SU-DHL-6 (cell line): Measurements from ENCODE around the gene TEX19.

Experiments
- H2AFZ ChIP-seq: fragments of 200-600 bp; sonication (generic); 2 replicates; pipeline ENCODE4 v1.6.1; 2014; ENCODE audit warnings: low read depth, mild to moderate bottlenecking, moderate library complexity, mixed read lengths, antibody characterized with exemption, low read length; ENCODE audit not compliant: severe bottlenecking
- H3F3A ChIP-seq: fragments of 200-600 bp; shearing (Covaris generic); 2 replicates; pipeline ENCODE4 v1.6.0; 2016; ENCODE audit warnings: antibody characterized with exemption, mild to moderate bottlenecking; ENCODE audit not compliant: insufficient read depth
- H3K27ac ChIP-seq: fragments of 200-600 bp; sonication (generic); 2 replicates; pipeline ENCODE4 v1.5.1; 2016; ENCODE audit warnings: low read depth, mild to moderate bottlenecking, low read length, moderate library complexity, mixed read lengths
- H3K27me3 ChIP-seq: fragments of 200-600 bp; sonication (generic), shearing (Covaris generic); 2 replicates; pipeline ENCODE4 v1.6.0; 2014; ENCODE audit warnings: mild to moderate bottlenecking, low read length
- H3K36me3 ChIP-seq: fragments of 200-600 bp; sonication (generic); 2 replicates; pipeline ENCODE4 v1.6.1; 2014; ENCODE audit warnings: mild to moderate bottlenecking, low read length, mixed read lengths
- H3K4me2 ChIP-seq: fragments of 300-600, 200-600 bp; shearing (Covaris generic), sonication (generic); 2 replicates; pipeline ENCODE4 v1.6.0; 2014; ENCODE audit warnings: low read length, low read depth, mild to moderate bottlenecking; ENCODE audit not compliant: poor library complexity, severe bottlenecking
- H3K4me3 ChIP-seq: fragments of 200-600 bp; sonication (generic); 2 replicates; pipeline ENCODE4 v1.5.1; 2014; ENCODE audit warnings: antibody characterized with exemption, low read length, mild to moderate bottlenecking, mixed read lengths; ENCODE audit not compliant: insufficient read depth, poor library complexity, severe bottlenecking
- H3K79me2 ChIP-seq: fragments of 200-600 bp; sonication (generic); 2 replicates; pipeline ENCODE4 v1.6.1; 2014; ENCODE audit warnings: mild to moderate bottlenecking, low read length, moderate library complexity; ENCODE audit not compliant: insufficient read depth
- H3K9ac ChIP-seq: fragments of 200-600 bp; sonication (generic); 2 replicates; pipeline ENCODE4 v1.7.0; 2014; ENCODE audit warnings: mild to moderate bottlenecking, low read length
- H3K9me2 ChIP-seq: fragments of 200-600 bp; sonication (generic); replicated peaks from 2 replicates; pipeline ENCODE4 v1.6.1; 2014; ENCODE audit warnings: low read length; ENCODE audit not compliant: insufficient read depth
- H3K9me3 ChIP-seq: fragments of 200-600 bp; sonication (generic); 2 replicates; pipeline ENCODE4 v1.6.1; 2014; ENCODE audit warnings: low read length, mixed read lengths; ENCODE audit not compliant: insufficient read depth
- H4K20me1 ChIP-seq: fragments of 200-600 bp; sonication (generic); 2 replicates; pipeline ENCODE4 v1.6.1; 2014; ENCODE audit warnings: low read depth, mild to moderate bottlenecking, antibody characterized with exemption, low read length, moderate library complexity, mixed read lengths
- EZH2phosphoT487 ChIP-seq: fragments of 200-600 bp; sonication (generic), shearing (Covaris generic); conservative IDR thresholded peaks from 2 replicates; pipeline ENCODE4 v1.6.1; 2018; ENCODE audit warnings: mild to moderate bottlenecking, antibody characterized with exemption, low read length, moderate library complexity, mixed read lengths
- TF ChIP-seq, protein P1 (sequence below): fragments of 200-600 bp; sonication (generic); IDR thresholded peaks from one replicate; pipeline ENCODE4 v1.5.1; 2017; ENCODE audit warnings: antibody characterized with exemption, mild to moderate bottlenecking, low read length, moderate library complexity; ENCODE audit not compliant: insufficient read depth, poor library complexity, severe bottlenecking

TEX19 gene

DNA sequence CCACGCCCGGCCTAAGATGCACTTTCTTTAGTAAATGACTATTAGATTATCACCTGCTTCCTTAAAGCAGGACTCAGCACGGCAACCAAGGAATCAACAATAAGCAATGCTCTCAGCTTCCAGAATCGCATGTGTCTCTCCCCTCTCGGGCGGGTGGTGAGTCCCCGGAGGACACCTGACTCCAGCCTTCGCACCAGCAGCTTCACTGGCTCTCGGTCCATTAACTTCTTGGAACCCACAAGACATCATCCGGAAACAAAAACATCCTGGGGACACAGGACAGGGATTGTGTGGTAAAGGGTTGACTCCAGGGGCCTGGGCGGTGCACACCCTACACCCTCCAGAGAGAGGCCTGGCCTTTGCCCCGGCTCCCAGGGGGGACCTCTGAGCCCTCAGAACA lies 35.2 kb downstream of the TEX19 start:
- Histone ChIP-seq H3K27me3 (no peaks in the 10 kb centered on the region), H3K4me2 (no peak overlapping the region), H2AFZ (no peak overlapping the region), H3K27ac (no peak overlapping the region), H3K9ac (no peak overlapping the region), H3K36me3 (no peaks in the 10 kb centered on the region), H3K9me2 (no peaks in the 10 kb centered on the region), H3K9me3 (no peaks in the 10 kb centered on the region), H3K79me2 (no peaks in the 10 kb centered on the region), H3K4me3 (no peak overlapping the region), H4K20me1 (no peaks in the 10 kb centered on the region), H3F3A (no peaks in the 10 kb centered on the region)
- no peak for TF ChIP-seq EZH2phosphoT487
- TF ChIP-seq, protein P1, sequence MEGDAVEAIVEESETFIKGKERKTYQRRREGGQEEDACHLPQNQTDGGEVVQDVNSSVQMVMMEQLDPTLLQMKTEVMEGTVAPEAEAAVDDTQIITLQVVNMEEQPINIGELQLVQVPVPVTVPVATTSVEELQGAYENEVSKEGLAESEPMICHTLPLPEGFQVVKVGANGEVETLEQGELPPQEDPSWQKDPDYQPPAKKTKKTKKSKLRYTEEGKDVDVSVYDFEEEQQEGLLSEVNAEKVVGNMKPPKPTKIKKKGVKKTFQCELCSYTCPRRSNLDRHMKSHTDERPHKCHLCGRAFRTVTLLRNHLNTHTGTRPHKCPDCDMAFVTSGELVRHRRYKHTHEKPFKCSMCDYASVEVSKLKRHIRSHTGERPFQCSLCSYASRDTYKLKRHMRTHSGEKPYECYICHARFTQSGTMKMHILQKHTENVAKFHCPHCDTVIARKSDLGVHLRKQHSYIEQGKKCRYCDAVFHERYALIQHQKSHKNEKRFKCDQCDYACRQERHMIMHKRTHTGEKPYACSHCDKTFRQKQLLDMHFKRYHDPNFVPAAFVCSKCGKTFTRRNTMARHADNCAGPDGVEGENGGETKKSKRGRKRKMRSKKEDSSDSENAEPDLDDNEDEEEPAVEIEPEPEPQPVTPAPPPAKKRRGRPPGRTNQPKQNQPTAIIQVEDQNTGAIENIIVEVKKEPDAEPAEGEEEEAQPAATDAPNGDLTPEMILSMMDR, result no peak

- no peaks in the 10 kb centered on the region for H4K20me1 ChIP-seq
- H3K4me3 ChIP-seq, result no peak overlapping the region
- no peaks in the 10 kb centered on the region for H3K9me2 ChIP-seq
- no peak overlapping the region for H3K4me2 ChIP-seq
- no peak overlapping the region for H3K9ac ChIP-seq
- no peak overlapping the region for H3K27ac ChIP-seq
- H2AFZ ChIP-seq, result no peak overlapping the region
- H3K9me3 ChIP-seq, result no peaks in the 10 kb centered on the region
- H3F3A ChIP-seq, result no peaks in the 10 kb centered on the region
- no peaks in the 10 kb centered on the region for H3K36me3 ChIP-seq
- no peaks in the 10 kb centered on the region for H3K79me2 ChIP-seq
- TF ChIP-seq EZH2phosphoT487, result no peak
- TF ChIP-seq, protein P1, result no peak
- H3K27me3 ChIP-seq, result no peaks in the 10 kb centered on the region
These were observed 37.8 kb downstream of the TEX19 start for GRCh38 chr17:82396601-82397435.

- Histone ChIP-seq H3K36me3 (no peaks in the 10 kb centered on the region), H3F3A (no peaks in the 10 kb centered on the region), H3K9ac (no peak overlapping the region), H2AFZ (no peak overlapping the region), H3K9me3 (no peaks in the 10 kb centered on the region), H3K9me2 (no peaks in the 10 kb centered on the region), H3K27ac (no peak overlapping the region), H3K79me2 (no peaks in the 10 kb centered on the region), H3K4me2 (no peak overlapping the region), H3K27me3 (no peaks in the 10 kb centered on the region), H3K4me3 (no peak overlapping the region), H4K20me1 (no peaks in the 10 kb centered on the region)
- TF ChIP-seq, protein P1, result no peak
These were observed 38.6 kb downstream of the TEX19 start for GRCh38 chr17:82397449-82398335.
